Measurements from ENCODE around the gene ARSA.

- TF ChIP-seq, protein P1, sequence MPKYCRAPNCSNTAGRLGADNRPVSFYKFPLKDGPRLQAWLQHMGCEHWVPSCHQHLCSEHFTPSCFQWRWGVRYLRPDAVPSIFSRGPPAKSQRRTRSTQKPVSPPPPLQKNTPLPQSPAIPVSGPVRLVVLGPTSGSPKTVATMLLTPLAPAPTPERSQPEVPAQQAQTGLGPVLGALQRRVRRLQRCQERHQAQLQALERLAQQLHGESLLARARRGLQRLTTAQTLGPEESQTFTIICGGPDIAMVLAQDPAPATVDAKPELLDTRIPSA (CRISPR knock-in tag; IDR thresholded peaks at IDR 0.05; ENCODE audit: borderline replicate concordance): no peak
- no peak for TF ChIP-seq ZNF3 (CRISPR knock-in tag; IDR thresholded peaks at IDR 0.05)
These were observed 43.1 kb upstream of the ARSA start for GRCh38 chr22:50670914-50671538.

Data from HepG2 (cell line).